C4-2B (cell line): ENCODE results near the gene CHST11.

Experiments
- H3K27ac ChIP-seq: fragments of 450-650 bp; 2 replicates; pipeline ENCODE4 v1.5.1; 2017
- CTCF ChIP-seq: fragments of 450-650 bp; conservative IDR thresholded peaks from 2 replicates; pipeline ENCODE4 v1.5.1; 2017; ENCODE audit warnings: mild to moderate bottlenecking
- ZFX ChIP-seq: fragments of 450-650 bp; IDR thresholded peaks from 2 replicates; pipeline ENCODE4 v1.6.1; 2017

Gene CHST11

GRCh38 chr12:104593482-104593881 lies 136.7 kb downstream of the CHST11 start:
- H3K27ac ChIP-seq = no peak overlapping the region
- TF ChIP-seq ZFX = no peak
- TF ChIP-seq CTCF = no peak

GRCh38 chr12:104596134-104596799 lies 139.5 kb downstream of the CHST11 start:
- no peak for TF ChIP-seq ZFX
- H3K27ac ChIP-seq = no peak overlapping the region

- H3K27ac ChIP-seq = no peak overlapping the region
- TF ChIP-seq ZFX = no peak
- no peak for TF ChIP-seq CTCF
Observed at GRCh38 chr12:104596898-104597843, 140.4 kb downstream of the CHST11 start.

GRCh38 chr12:104598342-104599271 lies 141.9 kb downstream of the CHST11 start:
- H3K27ac ChIP-seq = no peak overlapping the region
- TF ChIP-seq CTCF (no peak), ZFX (no peak)

- H3K27ac ChIP-seq = no peak overlapping the region
- TF ChIP-seq ZFX = no peak
- no peak for TF ChIP-seq CTCF
Observed at GRCh38 chr12:104599272-104600035, 142.7 kb downstream of the CHST11 start.

GRCh38 chr12:104600036-104600712 lies 143.4 kb downstream of the CHST11 start:
- no peak overlapping the region for H3K27ac ChIP-seq
- TF ChIP-seq CTCF = no peak
- no peak for TF ChIP-seq ZFX
